OCI-LY7 (cell line): ENCODE results near the gene DERA.

Experiments used
- EZH2phosphoT487 ChIP-seq: fragments of 200-600 bp; sonication (generic); IDR thresholded peaks from 2 replicates; pipeline ENCODE4 v1.6.1; 2018; ENCODE audit warnings: low read depth, borderline replicate concordance, mild to moderate bottlenecking, mixed run types, antibody characterized with exemption, low read length, moderate library complexity, mixed read lengths
- TF ChIP-seq, protein P1 (sequence below): fragments of 200-600 bp; sonication (generic); conservative IDR thresholded peaks from 2 replicates; pipeline ENCODE4 v1.5.1; 2014; ENCODE audit warnings: mild to moderate bottlenecking, antibody characterized with exemption, low read length, moderate library complexity, mixed read lengths

GRCh38 chr12:15988983-15989755, 78.0 kb downstream of the DERA start:
- TF ChIP-seq, protein P1, sequence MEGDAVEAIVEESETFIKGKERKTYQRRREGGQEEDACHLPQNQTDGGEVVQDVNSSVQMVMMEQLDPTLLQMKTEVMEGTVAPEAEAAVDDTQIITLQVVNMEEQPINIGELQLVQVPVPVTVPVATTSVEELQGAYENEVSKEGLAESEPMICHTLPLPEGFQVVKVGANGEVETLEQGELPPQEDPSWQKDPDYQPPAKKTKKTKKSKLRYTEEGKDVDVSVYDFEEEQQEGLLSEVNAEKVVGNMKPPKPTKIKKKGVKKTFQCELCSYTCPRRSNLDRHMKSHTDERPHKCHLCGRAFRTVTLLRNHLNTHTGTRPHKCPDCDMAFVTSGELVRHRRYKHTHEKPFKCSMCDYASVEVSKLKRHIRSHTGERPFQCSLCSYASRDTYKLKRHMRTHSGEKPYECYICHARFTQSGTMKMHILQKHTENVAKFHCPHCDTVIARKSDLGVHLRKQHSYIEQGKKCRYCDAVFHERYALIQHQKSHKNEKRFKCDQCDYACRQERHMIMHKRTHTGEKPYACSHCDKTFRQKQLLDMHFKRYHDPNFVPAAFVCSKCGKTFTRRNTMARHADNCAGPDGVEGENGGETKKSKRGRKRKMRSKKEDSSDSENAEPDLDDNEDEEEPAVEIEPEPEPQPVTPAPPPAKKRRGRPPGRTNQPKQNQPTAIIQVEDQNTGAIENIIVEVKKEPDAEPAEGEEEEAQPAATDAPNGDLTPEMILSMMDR: no peak
- no peak for TF ChIP-seq EZH2phosphoT487
